Kidney epithelial cell (primary cell): Measurements from ENCODE around the gene MRPL32. TPM values are rescaled to one million over a fixed set of nuclear protein-coding genes. Genes with fewer than 3 reads are reported as not detected.
"Not testable (repeated sequence)": the region's sequence is repeated elsewhere in the genome, so short reads cannot be mapped to it uniquely, and the experiment has no call there.

Experiments
- DNase-seq: peaks from one replicate; pipeline ENCODE4 v3.0.0-alpha.2; 2010; ENCODE audit warnings: low read depth
- H3K27me3 ChIP-seq: 2 replicates; pipeline ENCODE4 v1.6.0; 2011; ENCODE audit warnings: low read length; ENCODE audit not compliant: control insufficient read depth, insufficient read depth
- H3K36me3 ChIP-seq: 2 replicates; pipeline ENCODE4 v1.5.1; 2011; ENCODE audit warnings: low read length; ENCODE audit not compliant: control insufficient read depth, insufficient read depth
- H3K4me3 ChIP-seq: 2 replicates; pipeline ENCODE4 v1.5.1; 2011; ENCODE audit warnings: low read depth, mild to moderate bottlenecking, control low read depth, low read length
- total RNA-seq: library from RNA; depleted of rRNA; stranded (reverse); fragments of >200 nt; gene quantifications from 2 replicates; pipeline ENCODE4 v1.2.3, GENCODE V29; 2015
- TF ChIP-seq, protein P1 (sequence below): IDR thresholded peaks from 2 replicates; pipeline ENCODE4 v1.5.1; 2011; ENCODE audit warnings: mild to moderate bottlenecking, moderate library complexity, low read length, control low read depth, inconsistent platforms; ENCODE audit not compliant: insufficient read depth, poor library complexity, severe bottlenecking

MRPL32 gene
- 95.4 and 97.9 TPM in 2 replicates for total RNA-seq

DNA sequence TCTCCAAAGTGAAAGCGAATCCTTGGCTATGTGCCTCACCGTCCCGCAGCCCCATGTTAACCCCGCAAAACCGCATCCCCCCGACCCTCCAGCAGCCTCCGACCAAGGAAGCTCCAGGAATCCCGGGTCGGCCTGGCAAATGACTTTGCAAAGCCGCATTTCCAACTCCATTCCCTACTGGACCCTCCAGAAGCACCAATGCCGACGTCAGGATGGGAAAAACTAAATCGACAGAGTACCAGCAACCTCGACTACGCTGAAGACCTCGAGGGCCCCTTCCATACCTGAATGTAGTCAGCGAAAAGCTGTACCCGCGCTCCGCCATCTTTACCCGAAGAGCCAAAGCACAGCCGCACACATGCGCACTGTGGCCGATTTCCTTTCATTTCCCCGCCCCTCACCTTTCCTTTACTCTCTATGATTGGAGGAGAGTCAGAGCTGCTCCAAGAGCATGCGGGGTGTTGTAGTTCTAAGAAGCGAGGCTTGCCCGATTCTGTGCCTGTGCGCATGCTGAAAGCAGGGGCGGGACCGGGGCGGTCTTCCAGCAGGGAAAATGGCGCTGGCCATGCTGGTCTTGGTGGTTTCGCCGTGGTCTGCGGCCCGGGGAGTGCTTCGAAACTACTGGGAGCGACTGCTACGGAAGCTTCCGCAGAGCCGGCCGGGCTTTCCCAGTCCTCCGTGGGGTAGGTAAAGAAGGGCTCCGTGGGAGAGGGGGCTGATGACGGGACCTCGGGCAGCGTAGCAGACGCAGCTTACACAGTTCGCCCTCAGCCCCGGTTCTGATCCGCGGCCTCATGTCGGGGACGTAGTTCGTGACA is at the start of gene MRPL32, which contains the start of gene PSMA2:
Gene MRPL32, plus strand, starts transcription at position 543 of the 818 bp plus-strand sequence. Its CDS starts 11 bp downstream, at position 554.
Gene PSMA2, minus strand, starts transcription at position 341 of the 818 bp plus-strand sequence. Its CDS starts 16 bp downstream, at position 325.
- TF ChIP-seq, protein P1, sequence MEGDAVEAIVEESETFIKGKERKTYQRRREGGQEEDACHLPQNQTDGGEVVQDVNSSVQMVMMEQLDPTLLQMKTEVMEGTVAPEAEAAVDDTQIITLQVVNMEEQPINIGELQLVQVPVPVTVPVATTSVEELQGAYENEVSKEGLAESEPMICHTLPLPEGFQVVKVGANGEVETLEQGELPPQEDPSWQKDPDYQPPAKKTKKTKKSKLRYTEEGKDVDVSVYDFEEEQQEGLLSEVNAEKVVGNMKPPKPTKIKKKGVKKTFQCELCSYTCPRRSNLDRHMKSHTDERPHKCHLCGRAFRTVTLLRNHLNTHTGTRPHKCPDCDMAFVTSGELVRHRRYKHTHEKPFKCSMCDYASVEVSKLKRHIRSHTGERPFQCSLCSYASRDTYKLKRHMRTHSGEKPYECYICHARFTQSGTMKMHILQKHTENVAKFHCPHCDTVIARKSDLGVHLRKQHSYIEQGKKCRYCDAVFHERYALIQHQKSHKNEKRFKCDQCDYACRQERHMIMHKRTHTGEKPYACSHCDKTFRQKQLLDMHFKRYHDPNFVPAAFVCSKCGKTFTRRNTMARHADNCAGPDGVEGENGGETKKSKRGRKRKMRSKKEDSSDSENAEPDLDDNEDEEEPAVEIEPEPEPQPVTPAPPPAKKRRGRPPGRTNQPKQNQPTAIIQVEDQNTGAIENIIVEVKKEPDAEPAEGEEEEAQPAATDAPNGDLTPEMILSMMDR, result no peak
- Histone ChIP-seq H3K4me3 (peak within 1 kb of the TSS; percentile 100), H3K36me3 (no peaks in the 10 kb centered on the region), H3K27me3 (no peaks in the 10 kb centered on the region)
- DNase-seq, result peak; percentile 93

DNA sequence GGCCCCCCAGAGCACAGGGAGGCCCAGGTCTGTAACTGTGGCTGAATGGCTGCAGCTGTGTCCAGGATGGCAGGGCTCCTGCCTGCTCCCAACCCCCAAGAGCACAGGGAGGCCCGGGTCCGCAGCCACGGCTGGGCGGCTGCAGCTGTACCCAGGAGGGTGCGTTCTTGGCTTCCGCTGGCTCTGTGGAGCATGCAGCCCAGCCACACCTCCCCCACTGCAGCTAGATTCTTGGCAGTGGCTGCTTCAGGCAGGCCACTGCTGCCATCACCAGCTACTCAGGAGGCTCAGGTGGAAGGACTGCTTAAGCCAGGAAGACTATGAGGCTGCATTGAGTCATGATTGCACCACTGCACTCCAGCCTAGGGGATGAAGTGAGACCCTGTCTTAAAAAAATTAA is 48.2 kb upstream of the MRPL32 start:
- TF ChIP-seq, protein P1, result no peak
- no peak overlapping the region for H3K4me3 ChIP-seq
- H3K27me3 ChIP-seq, result no peaks in the 10 kb centered on the region
- DNase-seq, result peak; percentile 81
- H3K36me3 ChIP-seq, result no peaks in the 10 kb centered on the region

GRCh38 chr7:42885183-42885582 is 47.0 kb upstream of the MRPL32 start:
- not testable (repeated sequence) for DNase-seq, H3K27me3 ChIP-seq, H3K4me3 ChIP-seq, H3K36me3 ChIP-seq

GRCh38 chr7:42886129-42886528 is 46.0 kb upstream of the MRPL32 start:
- no peak for DNase-seq
- Histone ChIP-seq H3K4me3 (no peak overlapping the region), H3K27me3 (no peaks in the 10 kb centered on the region), H3K36me3 (no peaks in the 10 kb centered on the region)
- TF ChIP-seq, protein P1, result peak; percentile 39

- H3K36me3 ChIP-seq, result no peaks in the 10 kb centered on the region
- no peak for DNase-seq
- no peak overlapping the region for H3K4me3 ChIP-seq
- TF ChIP-seq, protein P1, result no peak
- H3K27me3 ChIP-seq, result no peaks in the 10 kb centered on the region
These were observed 45.2 kb upstream of the MRPL32 start for GRCh38 chr7:42886893-42887505.

DNA sequence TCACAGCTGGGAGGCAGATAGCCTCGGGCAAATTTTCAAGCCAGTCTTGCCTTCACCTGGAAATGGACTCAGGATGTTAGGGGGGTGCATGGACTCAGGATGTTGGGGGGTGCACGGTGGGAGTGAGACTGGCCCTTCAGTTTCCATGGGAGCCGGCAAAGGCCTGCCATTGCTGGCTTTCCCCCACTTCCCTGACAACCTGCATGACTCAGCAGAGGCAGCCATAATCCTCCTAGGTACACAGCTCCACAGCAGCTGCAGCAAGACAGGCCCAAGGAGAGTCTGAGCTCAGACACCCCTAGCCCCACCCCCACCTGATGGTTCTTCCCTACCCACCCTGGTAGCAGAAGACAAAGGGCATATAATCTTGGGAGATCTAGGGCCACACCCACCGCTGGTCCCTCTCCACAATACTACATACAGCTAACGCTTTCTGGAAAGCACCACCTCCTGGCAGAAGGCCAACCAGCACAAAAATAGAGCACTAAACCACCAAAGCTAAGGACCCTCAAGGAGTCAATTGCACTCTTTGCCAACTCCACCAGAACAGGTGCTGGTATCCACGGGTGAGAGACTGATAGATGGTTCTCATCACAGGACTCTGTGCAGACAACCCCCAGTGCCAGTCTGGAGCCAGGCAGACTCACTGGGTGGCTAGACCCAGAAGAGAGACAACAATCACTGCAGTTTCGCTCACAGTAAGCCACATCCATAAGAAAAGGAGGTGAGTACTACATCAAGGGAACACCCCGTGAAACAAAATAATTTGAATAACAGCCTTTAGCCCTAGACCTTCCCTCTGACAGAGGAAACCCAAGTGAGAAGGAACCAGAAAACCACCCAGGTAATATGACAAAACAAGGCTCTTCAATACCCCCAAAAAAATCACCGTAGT is 38.6 kb upstream of the MRPL32 start:
- H3K4me3 ChIP-seq, result no peak overlapping the region
- H3K36me3 ChIP-seq, result no peaks in the 10 kb centered on the region
- TF ChIP-seq, protein P1, result no peak
- DNase-seq, result no peak
- H3K27me3 ChIP-seq, result no peaks in the 10 kb centered on the region
